Upper lobe of left lung (tissue), 4 donors: ENCODE data around the gene FKTN.
"Not testable (repeated sequence)": the region's sequence is repeated elsewhere in the genome, so short reads cannot be mapped to it uniquely, and the experiment has no call there.

ENCODE experiments used
- CTCF ChIP-seq, 6 experiments: fragments of 450-650 bp in 4 of 6; fragments of 200-600 bp in 2 of 6; sonication (generic) in 2 of 6; IDR thresholded peaks; one replicate each; pipeline ENCODE4 v1.5.1; 2016 to 2019; ENCODE audit warnings: antibody characterized with exemption in 6 of 6
- EP300 ChIP-seq, 4 donors: sonication (generic); formaldehyde crosslinking; IDR thresholded peaks; one replicate each; pipeline ENCODE4 v1.5.1; 2017; ENCODE audit warnings: antibody characterized with exemption in 4 of 4, control low read depth in 2 of 4
- POLR2A ChIP-seq, 4 donors: fragments of 450-650 bp; IDR thresholded peaks; one replicate each; pipeline ENCODE4 v1.5.1; 2016 to 2017; ENCODE audit warnings: antibody characterized with exemption in 4 of 4, mild to moderate bottlenecking in 2 of 4
- POLR2AphosphoS5 ChIP-seq, 2 donors: sonication (generic); formaldehyde crosslinking; IDR thresholded peaks; one replicate each; pipeline ENCODE4 v1.5.1; 2017; ENCODE audit warnings: antibody characterized with exemption in 2 of 2

DNA sequence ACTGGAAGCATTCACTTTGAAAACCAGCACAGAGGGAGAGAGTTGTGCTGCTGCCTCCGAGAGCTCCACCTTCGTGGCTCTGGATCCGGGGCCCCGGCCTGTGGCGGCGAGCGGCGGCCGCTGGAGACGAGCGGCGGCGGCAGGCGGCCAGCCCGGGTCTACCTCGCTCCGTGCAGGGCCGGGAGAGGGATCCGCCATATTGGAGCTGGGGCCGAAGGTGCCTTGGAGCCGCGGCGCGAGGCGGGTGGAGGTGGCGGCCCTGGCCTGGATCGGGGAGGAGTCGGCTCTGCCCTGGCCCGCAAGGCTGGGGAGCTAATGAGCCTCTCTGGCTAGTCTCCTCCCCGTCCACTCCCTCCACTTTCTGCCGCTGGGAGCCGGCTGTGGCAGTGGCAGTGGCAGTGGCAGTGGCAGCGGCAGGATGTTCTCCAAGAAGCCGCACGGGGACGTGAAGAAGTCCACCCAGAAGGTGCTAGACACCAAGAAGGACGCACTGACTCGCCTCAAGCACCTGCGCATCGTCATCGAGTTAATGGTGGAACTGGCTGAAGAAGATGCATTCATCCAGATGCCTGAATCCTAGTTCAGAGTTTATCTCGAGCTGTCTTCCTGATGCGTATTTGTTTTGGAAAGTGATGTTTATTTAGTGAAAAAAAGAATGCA lies 38.1 kb upstream of the FKTN start:
- not testable (repeated sequence) for TF ChIP-seq POLR2AphosphoS5, CTCF, EP300, POLR2A (IDR thresholded peaks at IDR 0.05)
